GM21619 (cell line): ENCODE measurements around the gene DNER.
"Not testable (repeated sequence)": the region's sequence is repeated elsewhere in the genome, so short reads cannot be mapped to it uniquely, and the experiment has no call there.

ENCODE experiments used
- ATAC-seq: cut with Tn5 transposase; IDR thresholded peaks from one replicate; pipeline ENCODE4 v1.9.1; 2021; ENCODE audit not compliant: unreplicated experiment

The DNER gene

GRCh38 chr2:229714080-229714735, at the start of gene DNER:
Gene DNER (minus strand): TSS chr2:229714555. CDS start chr2:229714423, 132 bp downstream.
- ATAC-seq, result peak; percentile 79

- ATAC-seq, result no peak
These were observed 47.3 kb upstream of the DNER start for GRCh38 chr2:229761663-229762062.

- not testable (repeated sequence) for ATAC-seq
These were observed 43.1 kb upstream of the DNER start for GRCh38 chr2:229757462-229757861.

- ATAC-seq, result no peak
These were observed 38.8 kb upstream of the DNER start for GRCh38 chr2:229752970-229753729.

GRCh38 chr2:229749779-229750178, 35.4 kb upstream of the DNER start:
- ATAC-seq, result no peak

GRCh38 chr2:229748950-229749349, 34.6 kb upstream of the DNER start:
- no peak for ATAC-seq

- not testable (repeated sequence) for ATAC-seq
These were observed 28.3 kb upstream of the DNER start for GRCh38 chr2:229742691-229743090.

GRCh38 chr2:229740279-229740678, 25.9 kb upstream of the DNER start:
- ATAC-seq, result no peak

- no peak for ATAC-seq
These were observed 23.8 kb upstream of the DNER start for GRCh38 chr2:229738024-229738625.

GRCh38 chr2:229734410-229734809, 20.1 kb upstream of the DNER start:
- ATAC-seq, result no peak

- no peak for ATAC-seq
These were observed 19.4 kb upstream of the DNER start for GRCh38 chr2:229733611-229734245.

- ATAC-seq, result no peak
These were observed 18.5 kb upstream of the DNER start for GRCh38 chr2:229732897-229733296.

GRCh38 chr2:229731916-229732315, 17.6 kb upstream of the DNER start:
- no peak for ATAC-seq

- ATAC-seq, result no peak
These were observed 17.0 kb upstream of the DNER start for GRCh38 chr2:229731363-229731762.

GRCh38 chr2:229728370-229728769, 14.0 kb upstream of the DNER start:
- ATAC-seq, result no peak

GRCh38 chr2:229726643-229727042, 12.3 kb upstream of the DNER start:
- no peak for ATAC-seq

- ATAC-seq, result no peak
These were observed 11.6 kb upstream of the DNER start for GRCh38 chr2:229725716-229726574.

GRCh38 chr2:229723192-229723591, 8.8 kb upstream of the DNER start:
- ATAC-seq, result not testable (repeated sequence)

GRCh38 chr2:229719926-229720647, 5.7 kb upstream of the DNER start:
- ATAC-seq, result no peak

GRCh38 chr2:229718057-229718456, 3.7 kb upstream of the DNER start:
- ATAC-seq, result no peak
